ENCODE measurements around the gene ATP5F1D. TPM values are rescaled to one million over a fixed set of nuclear protein-coding genes. Genes with fewer than 3 reads are reported as not detected.

The ATP5F1D gene
- total RNA-seq, 1 experiment from 2014 or later: 53.1 TPM

DNA sequence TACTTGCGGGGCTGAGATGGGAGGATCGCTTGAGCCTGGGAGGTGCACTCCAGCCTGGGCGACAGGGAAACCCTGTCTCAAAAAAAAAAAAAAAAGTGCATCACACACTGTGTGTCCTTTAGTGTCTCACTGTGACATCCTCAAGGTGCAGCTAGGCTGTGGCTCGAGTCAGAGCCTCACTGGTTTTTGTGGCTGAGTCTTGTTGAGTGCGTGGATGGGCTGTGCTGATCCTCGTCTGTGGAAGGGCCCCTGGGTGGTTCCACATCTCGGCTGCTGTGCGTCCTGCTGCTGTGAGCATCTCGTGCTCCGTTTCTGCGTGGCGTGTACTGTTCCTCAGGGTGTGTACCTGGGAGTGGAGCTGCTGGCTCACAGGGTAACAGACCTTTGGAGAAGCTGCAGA is 24.8 kb upstream of the ATP5F1D start:
- H3K4me3 ChIP-seq (ENCODE audit: insufficient read depth, low read depth, low read length): no peak overlapping the region
- H3K27me3 ChIP-seq (ENCODE audit: control insufficient read depth, insufficient read depth, low read length): no peaks in the 10 kb centered on the region
- DNase-seq: no peak
- H3K36me3 ChIP-seq (replicated peaks; ENCODE audit: control insufficient read depth, insufficient read depth, low read length): peaks cover 1% of the 10 kb centered on the region; the same call in 1 of the 2 replicates

DNA sequence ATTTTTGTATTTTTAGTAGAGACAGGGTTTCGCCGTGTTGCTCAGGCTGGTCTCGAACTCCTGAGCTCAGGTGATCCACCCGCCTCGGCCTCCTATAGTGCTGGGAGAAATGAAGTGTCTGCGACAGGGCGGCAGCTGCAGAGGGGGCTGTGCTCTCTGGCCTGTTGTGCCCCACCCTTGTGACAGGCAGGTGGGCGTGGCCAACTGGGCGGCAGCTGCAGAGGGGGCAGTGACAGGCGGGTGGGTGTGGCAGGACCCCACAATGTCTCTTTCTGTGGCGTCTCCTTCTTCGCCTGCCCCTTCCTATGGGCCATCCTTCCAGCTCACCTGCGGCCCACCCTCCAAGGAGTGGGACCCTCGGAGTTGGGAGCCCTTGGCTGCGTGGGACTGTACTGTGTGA is 24.2 kb upstream of the ATP5F1D start:
- Histone ChIP-seq H3K27me3 (ENCODE audit: control insufficient read depth, insufficient read depth, low read length) (no peaks in the 10 kb centered on the region), H3K4me3 (ENCODE audit: insufficient read depth, low read depth, low read length) (no peak overlapping the region)
- DNase-seq: no peak

DNA sequence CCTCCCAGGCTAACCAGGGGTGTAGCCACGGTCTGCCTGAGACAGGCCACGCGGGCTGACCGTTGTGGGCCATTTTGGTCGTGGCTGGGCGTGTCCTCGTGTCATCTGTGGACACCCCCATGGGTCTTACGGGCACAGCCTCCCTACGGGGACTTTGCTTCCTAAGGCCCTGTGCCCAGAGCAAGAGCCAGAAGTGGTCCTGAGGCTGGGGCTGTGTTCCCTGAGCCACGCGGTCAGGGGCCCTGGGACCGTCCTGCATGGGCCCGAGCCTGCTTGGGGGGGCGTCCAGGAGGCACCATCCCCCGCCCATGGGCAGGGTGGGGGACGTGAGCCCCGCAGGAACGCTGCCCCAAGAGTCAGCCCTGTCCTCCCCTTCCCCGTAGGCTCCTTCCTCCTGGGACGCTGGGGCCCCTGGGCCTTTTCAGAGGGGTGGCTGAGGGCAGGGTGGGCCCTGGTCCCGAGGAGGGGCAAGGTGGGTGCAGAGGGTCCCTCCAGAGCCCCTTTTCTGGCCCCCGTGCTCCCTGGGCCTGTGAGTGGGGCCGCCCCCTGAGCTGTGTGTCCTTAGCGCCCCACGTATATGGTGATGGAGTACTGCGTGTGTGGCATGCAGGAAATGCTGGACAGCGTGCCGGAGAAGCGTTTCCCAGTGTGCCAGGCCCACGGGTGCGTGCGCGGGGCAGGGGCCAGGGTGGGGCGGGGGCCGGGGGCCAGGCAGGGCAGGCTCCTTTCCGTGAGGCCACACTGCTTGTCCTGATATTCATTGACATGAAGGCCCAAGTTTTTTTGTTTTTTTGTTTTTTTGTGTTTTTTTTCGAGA is 22.6 kb upstream of the ATP5F1D start:
- H3K27me3 ChIP-seq (ENCODE audit: control insufficient read depth, insufficient read depth, low read length): no peaks in the 10 kb centered on the region
- H3K4me3 ChIP-seq (ENCODE audit: insufficient read depth, low read depth, low read length): no peak overlapping the region
- peaks cover 5% of the 10 kb centered on the region for H3K36me3 ChIP-seq (replicated peaks; ENCODE audit: control insufficient read depth, insufficient read depth, low read length)
- no peak for DNase-seq

More for the DNA sequence above, 24.2 kb upstream of the ATP5F1D start:
- H3K36me3 ChIP-seq (replicated peaks; ENCODE audit: control insufficient read depth, insufficient read depth, low read length): peaks cover 1% of the 10 kb centered on the region

DNA sequence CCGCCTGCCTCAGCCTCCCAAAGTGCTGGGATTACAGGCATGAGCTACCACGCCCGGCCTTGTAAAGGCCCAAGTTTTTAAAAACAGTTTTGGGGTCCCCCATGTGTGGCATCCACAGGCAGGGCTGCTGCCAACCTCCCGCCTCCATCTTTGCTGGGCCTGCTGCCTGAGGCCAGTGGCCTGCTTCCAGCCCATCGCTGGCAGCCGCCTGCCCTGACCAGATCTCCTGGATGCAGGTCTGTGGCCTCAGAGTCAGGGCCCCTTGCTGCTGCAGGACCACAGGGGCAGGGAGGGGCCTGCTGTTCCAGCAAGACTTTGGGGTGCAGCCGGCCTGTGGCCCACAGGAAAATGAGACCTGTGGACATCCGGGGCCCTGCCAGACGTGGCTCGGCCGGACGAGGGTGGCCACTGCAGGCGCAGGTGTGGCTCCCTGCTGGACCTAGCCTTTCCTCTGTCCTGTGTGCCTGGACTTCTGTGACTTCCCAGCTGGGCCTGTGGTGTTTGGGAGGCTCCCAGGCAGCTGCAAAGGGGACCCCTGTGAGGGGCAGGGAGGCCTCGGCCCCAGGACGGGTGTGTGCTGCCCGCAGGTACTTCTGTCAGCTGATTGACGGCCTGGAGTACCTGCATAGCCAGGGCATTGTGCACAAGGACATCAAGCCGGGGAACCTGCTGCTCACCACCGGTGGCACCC is 21.6 kb upstream of the ATP5F1D start:
- Histone ChIP-seq H3K4me3 (ENCODE audit: insufficient read depth, low read depth, low read length) (no peak overlapping the region), H3K36me3 (replicated peaks; ENCODE audit: control insufficient read depth, insufficient read depth, low read length) (peaks cover 5% of the 10 kb centered on the region), H3K27me3 (ENCODE audit: control insufficient read depth, insufficient read depth, low read length) (no peaks in the 10 kb centered on the region)
- DNase-seq: no peak

DNA sequence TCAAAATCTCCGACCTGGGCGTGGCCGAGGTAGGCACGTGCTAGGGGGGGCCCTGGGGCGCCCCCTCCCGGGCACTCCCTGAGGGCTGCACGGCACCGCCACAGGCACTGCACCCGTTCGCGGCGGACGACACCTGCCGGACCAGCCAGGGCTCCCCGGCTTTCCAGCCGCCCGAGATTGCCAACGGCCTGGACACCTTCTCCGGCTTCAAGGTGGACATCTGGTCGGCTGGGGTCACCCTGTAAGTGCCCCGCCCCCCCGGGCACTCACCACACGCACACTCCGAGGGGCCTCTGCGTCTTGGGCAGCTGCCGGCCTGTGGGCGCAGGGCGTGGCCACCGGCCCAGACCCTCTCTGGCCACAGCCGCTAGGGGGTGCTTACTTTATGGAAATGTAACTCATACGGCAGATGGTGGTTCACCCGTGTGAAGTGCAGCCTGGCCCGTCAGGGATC is 21.0 kb upstream of the ATP5F1D start:
- Histone ChIP-seq H3K27me3 (ENCODE audit: control insufficient read depth, insufficient read depth, low read length) (no peaks in the 10 kb centered on the region), H3K36me3 (replicated peaks; ENCODE audit: control insufficient read depth, insufficient read depth, low read length) (peaks cover 5% of the 10 kb centered on the region), H3K4me3 (ENCODE audit: insufficient read depth, low read depth, low read length) (no peak overlapping the region)
- no peak for DNase-seq

DNA sequence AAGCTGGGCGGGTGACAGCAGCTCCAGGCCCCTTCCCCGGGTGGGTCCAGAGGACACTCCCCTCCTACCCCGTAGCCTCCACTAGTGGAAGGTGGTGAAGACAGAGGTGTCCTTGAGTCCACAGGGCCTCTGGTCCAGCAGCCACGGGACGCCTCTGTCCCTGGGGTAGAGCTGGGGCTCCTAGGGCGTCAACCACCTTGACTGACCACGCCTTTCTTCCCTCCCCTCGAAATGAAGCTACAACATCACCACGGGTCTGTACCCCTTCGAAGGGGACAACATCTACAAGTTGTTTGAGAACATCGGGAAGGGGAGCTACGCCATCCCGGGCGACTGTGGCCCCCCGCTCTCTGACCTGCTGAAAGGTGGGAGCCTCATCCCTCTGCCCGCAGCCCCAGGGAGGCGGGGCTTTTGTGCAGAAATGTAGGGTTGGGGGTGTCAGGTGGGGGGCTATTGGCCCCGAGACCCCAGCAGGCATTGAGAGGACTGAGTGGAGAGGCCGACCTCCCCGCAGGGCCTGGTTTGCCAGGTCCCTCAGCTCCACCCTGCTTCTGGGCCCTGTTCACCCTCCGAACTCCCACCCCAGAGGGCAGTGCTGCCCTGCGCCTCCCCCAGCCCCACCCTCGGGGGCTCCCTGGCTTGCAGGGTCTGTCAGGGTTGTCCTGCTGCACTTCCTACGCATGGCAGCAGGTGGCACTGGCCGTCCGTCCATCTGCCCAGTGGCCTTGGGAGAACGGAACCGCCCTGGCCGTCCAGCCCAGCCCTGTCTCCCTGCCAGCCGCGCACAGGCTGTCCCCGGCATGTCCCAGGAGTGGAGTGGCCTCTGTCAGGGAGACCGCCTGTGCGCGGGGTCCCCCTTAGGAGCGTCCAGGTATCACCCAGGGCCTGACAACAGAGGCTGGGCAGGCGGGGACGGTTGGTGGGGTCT is 20.3 kb upstream of the ATP5F1D start:
- no peaks in the 10 kb centered on the region for H3K27me3 ChIP-seq (ENCODE audit: control insufficient read depth, insufficient read depth, low read length)
- no peak overlapping the region for H3K4me3 ChIP-seq (ENCODE audit: insufficient read depth, low read depth, low read length)
- H3K36me3 ChIP-seq (replicated peaks; ENCODE audit: control insufficient read depth, insufficient read depth, low read length): peaks cover 5% of the 10 kb centered on the region
- DNase-seq: peak; percentile 94

DNA sequence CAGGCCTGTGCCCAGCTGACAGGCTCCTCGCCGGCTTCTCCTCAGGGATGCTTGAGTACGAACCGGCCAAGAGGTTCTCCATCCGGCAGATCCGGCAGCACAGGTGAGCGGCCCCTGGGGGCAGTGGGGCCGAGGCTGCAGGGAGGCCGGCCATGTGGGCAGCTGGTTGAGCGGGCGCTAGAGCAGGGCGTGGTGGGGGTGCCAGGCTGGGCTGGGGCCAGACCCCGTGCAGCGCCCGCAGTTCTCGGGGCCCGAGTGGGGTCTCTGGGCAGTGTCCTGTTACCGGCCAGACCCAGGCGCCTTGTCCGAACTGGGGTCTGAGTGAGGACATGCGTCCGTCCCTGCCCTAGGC is 19.7 kb upstream of the ATP5F1D start:
- H3K27me3 ChIP-seq (ENCODE audit: control insufficient read depth, insufficient read depth, low read length): no peaks in the 10 kb centered on the region
- H3K36me3 ChIP-seq (replicated peaks; ENCODE audit: control insufficient read depth, insufficient read depth, low read length): peaks cover 5% of the 10 kb centered on the region
- H3K4me3 ChIP-seq (ENCODE audit: insufficient read depth, low read depth, low read length): no peak overlapping the region
- DNase-seq: no peak

DNA sequence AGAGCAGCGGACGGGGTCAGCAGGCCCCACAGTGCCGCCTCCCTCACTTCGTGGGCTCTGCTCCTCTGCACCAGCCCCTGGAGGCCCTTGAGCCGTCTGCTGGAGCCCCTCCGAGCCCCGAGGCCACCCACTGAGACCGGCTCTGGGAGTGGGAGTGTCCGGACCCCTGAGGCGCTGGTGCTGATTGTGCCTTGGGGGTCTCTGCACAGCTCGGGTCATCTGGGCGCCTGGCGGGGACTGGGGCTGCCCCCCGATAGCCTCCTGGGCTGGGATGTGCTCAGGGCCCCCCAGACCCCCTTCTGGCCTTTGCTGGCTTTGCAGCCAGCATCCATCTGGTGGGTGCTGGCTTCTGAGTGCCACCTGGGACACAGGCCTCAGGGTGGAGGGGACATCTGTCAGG is 19.2 kb upstream of the ATP5F1D start:
- DNase-seq: peak; percentile 82
- Histone ChIP-seq H3K4me3 (ENCODE audit: insufficient read depth, low read depth, low read length) (no peak overlapping the region), H3K36me3 (replicated peaks; ENCODE audit: control insufficient read depth, insufficient read depth, low read length) (peaks cover 5% of the 10 kb centered on the region), H3K27me3 (ENCODE audit: control insufficient read depth, insufficient read depth, low read length) (no peaks in the 10 kb centered on the region)

DNA sequence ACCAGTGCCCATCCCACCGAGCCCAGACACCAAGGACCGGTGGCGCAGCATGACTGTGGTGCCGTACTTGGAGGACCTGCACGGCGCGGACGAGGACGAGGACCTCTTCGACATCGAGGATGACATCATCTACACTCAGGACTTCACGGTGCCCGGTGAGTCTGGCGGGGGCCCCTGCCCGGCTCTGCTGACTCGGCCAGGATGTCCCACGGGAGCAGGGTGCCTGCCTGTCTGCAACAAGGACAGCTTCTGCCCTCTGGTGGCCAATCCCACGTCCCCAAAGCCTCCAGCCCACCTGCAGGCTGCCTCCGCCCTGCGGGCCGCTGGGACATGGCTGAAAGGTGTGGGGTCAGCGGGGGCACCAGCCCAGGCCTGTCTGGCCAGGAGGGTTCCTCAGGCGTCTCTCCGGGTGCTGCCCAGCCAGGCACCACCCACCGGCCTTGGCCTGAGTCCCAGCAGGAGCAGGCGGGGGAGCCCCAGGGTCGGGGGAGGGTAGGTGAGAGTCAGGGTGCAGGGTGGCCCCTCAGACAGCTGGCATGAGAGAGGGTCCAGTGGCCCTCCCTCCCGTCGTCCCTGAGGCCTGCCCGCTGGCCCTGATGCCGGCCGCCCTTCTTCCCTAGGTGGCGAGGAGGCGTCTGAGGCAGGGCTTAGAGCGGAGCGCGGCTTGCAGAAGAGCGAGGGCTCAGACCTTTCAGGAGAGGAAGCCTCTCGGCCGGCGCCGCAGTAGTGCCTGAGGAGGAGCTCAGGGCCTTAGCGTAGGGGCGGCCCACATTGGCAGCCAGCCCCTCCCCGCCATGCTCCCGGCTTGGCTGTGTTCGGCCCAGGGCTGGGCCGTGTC is 18.3 kb upstream of the ATP5F1D start:
- peaks cover 5% of the 10 kb centered on the region for H3K36me3 ChIP-seq (replicated peaks; ENCODE audit: control insufficient read depth, insufficient read depth, low read length)
- DNase-seq: peak; percentile 95

DNA sequence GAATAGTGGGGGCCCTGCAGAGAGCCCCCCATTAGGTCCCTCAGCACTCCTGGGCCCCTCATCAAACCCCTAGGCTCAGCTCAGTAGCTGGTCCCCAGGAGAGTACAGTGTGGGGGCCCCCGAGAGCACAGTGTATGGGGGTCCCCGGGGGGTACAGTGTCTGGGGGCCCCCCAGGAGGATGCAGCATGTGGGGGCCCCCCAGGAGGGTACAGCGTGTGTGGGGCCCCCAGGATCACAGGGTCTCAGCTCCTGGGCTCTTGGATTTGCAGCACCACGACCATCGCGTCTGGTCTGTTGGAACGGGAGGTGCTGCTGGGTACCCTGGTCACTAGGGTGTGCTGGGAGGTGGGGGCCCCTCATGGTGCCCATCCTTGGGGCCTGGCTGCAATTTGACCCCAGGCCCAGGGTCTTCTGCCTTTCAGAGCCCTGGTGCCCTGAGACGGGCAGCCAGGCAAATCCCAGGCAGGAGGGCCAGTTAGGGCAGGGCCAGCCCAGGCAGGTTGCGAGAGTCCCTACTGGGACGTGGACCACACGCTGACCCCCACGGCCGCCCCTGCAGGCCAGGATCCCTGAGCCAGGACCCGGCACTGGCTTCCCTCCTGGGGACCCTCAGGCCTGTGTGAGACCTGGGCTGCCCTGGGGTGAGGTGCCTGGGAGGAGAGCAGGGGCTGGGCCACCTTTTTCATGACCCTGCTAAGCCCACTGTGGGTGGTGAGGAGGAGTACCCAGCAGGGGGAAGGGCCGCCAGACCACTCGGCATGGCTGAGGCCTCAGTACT is 17.3 kb upstream of the ATP5F1D start:
- H3K27me3 ChIP-seq (ENCODE audit: control insufficient read depth, insufficient read depth, low read length): no peaks in the 10 kb centered on the region
- peaks cover 5% of the 10 kb centered on the region for H3K36me3 ChIP-seq (replicated peaks; ENCODE audit: control insufficient read depth, insufficient read depth, low read length)
- H3K4me3 ChIP-seq (ENCODE audit: insufficient read depth, low read depth, low read length): no peak overlapping the region
- DNase-seq: no peak

More for the DNA sequence above, 18.3 kb upstream of the ATP5F1D start:
- no peaks in the 10 kb centered on the region for H3K27me3 ChIP-seq (ENCODE audit: control insufficient read depth, insufficient read depth, low read length)
- H3K4me3 ChIP-seq (ENCODE audit: insufficient read depth, low read depth, low read length): no peak overlapping the region

DNA sequence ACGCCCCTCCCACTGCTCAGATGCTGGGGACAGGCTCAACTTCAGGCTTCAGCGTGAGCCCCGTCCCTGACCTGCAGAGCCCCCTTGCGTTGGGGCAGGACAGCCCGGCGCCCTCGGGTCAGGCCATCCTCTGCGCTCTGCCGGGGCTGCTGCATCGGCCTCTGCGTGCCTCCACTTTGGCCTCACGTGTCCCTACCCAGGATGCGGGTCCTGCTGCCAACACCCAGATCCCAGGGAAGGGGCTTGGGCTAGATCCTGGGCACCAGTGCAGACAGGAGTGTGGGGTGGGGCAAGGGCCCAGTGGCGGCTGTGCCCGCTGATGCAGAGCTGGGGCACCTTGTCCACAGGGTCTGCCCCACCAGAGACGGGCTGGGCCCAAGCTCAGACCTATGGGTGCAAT is 16.7 kb upstream of the ATP5F1D start:
- DNase-seq: no peak
- H3K36me3 ChIP-seq (replicated peaks; ENCODE audit: control insufficient read depth, insufficient read depth, low read length): peaks cover 5% of the 10 kb centered on the region
- H3K4me3 ChIP-seq (ENCODE audit: insufficient read depth, low read depth, low read length): no peak overlapping the region
- H3K27me3 ChIP-seq (ENCODE audit: control insufficient read depth, insufficient read depth, low read length): no peaks in the 10 kb centered on the region

DNA sequence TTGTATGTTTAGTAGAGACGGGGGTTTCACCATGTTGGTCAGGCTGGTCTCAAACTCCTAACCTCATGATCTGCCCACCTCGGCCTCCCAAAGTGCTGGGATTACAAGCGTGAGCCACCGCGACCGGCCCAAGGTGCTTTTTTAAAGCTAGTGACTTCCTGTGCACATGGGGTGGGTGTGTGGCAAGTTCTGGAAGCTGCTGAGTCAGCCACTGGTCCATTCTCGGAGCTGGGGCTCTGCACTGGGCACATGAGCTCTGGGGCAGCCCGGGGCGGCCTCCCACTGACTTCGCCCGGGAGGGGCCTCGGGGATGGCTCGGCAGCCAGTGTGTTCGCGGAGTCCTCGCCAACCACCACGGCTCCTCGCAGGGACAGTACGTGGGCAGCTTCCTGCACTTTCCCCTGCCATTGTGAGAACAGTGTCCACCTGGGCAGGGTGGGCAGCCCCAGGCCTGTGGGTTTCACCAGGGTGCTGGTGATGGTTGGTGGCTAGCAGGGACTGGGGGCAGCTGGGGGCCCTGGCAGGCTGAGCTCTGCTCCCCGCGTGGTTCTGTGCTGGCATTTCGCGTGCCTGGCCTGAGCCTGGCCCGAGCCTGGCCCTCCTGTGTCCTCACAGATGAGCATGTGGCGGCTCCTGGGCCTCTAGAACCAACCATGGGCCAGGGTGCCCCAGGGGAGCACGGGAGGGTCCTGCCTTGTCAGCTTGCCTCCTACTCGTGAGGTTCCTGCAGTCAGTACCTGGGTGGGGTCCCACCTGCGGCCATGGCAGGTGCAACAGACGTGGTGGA is 15.9 kb upstream of the ATP5F1D start:
- peaks cover 5% of the 10 kb centered on the region for H3K36me3 ChIP-seq (replicated peaks; ENCODE audit: control insufficient read depth, insufficient read depth, low read length)
- no peak for DNase-seq
- no peaks in the 10 kb centered on the region for H3K27me3 ChIP-seq (ENCODE audit: control insufficient read depth, insufficient read depth, low read length)
- no peak overlapping the region for H3K4me3 ChIP-seq (ENCODE audit: insufficient read depth, low read depth, low read length)

DNA sequence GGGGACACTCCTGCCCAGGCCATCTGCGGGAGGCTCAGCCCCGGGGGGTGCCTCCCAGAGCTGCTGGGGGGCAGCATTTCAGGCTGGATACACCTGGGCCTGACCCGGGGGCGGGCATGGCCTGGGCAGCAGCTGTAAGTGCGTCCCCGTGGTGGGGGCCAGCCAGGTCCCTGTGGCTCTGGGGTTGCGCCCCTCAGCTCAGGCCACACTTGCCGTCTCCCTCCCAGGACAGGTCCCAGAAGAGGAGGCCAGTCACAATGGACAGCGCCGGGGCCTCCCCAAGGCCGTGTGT is 15.4 kb upstream of the ATP5F1D start:
- Histone ChIP-seq H3K4me3 (ENCODE audit: insufficient read depth, low read depth, low read length) (no peak overlapping the region), H3K36me3 (replicated peaks; ENCODE audit: control insufficient read depth, insufficient read depth, low read length) (peaks cover 5% of the 10 kb centered on the region), H3K27me3 (ENCODE audit: control insufficient read depth, insufficient read depth, low read length) (no peaks in the 10 kb centered on the region)
- no peak for DNase-seq
